OCI-LY3 (cell line): ENCODE results near the gene RRP9.

Experiments
- CTCF ChIP-seq: fragments of 200-600, 300-600 bp; sonication (generic); IDR thresholded peaks from 2 replicates; pipeline ENCODE4 v1.5.1; 2014; ENCODE audit warnings: antibody characterized with exemption, low read length, low read depth
- EZH2phosphoT487 ChIP-seq: fragments of 200-600 bp; shearing (Covaris generic); IDR thresholded peaks from 2 replicates; pipeline ENCODE4 v1.6.1; 2018; ENCODE audit warnings: antibody characterized with exemption, mixed run types, low read depth

GRCh38 chr3:51938780-51939425 lies 2.8 kb downstream of the RRP9 start:
- TF ChIP-seq CTCF (no peak), EZH2phosphoT487 (no peak)
